DND-41 (cell line): ENCODE measurements around the gene ACAT2.

Source experiments
- ATAC-seq: fragments of 200-7000 bp; cut with Tn5 transposase; 3 replicates; pipeline ENCODE4 v1.9.1; 2021; ENCODE audit warnings: low read depth; ENCODE audit not compliant: insufficient read depth
- DNase-seq: peaks from one replicate; pipeline ENCODE4 v3.0.0-alpha.2; 2020
- H2AFZ ChIP-seq: 2 replicates; pipeline ENCODE4 v1.6.0; 2012; ENCODE audit warnings: low read depth, low read length
- H3K27ac ChIP-seq: 2 replicates; pipeline ENCODE4 v1.5.1; 2012; ENCODE audit warnings: low read length, inconsistent platforms
- H3K27me3 ChIP-seq: fragments of 200-600 bp; sonication (generic); 2 replicates; pipeline ENCODE4 v1.6.0; 2012; ENCODE audit warnings: low read length, mild to moderate bottlenecking, inconsistent platforms; ENCODE audit not compliant: insufficient read depth, poor library complexity
- H3K36me3 ChIP-seq: 2 replicates; pipeline ENCODE4 v1.5.1; 2012; ENCODE audit warnings: low read length, inconsistent platforms; ENCODE audit not compliant: insufficient read depth
- H3K4me1 ChIP-seq: 2 replicates; pipeline ENCODE4 v1.5.1; 2012; ENCODE audit warnings: mild to moderate bottlenecking, low read length; ENCODE audit not compliant: insufficient read depth
- H3K4me2 ChIP-seq: 2 replicates; pipeline ENCODE4 v1.6.0; 2012; ENCODE audit warnings: mild to moderate bottlenecking, moderate library complexity, low read length, inconsistent platforms; ENCODE audit not compliant: insufficient read depth
- H3K4me3 ChIP-seq, 2 experiments: fragments of 200-600 bp in 1 of 2; shearing (Covaris generic) in 1 of 2; 2 replicates each; pipeline ENCODE4 v1.5.1; 2012 to 2016; ENCODE audit warnings: inconsistent platforms in 2 of 2, low read length in 2 of 2, mild to moderate bottlenecking in 2 of 2, low read depth in 1 of 2, moderate library complexity in 1 of 2
- H3K79me2 ChIP-seq: 2 replicates; pipeline ENCODE4 v1.6.0; 2012; ENCODE audit warnings: low read length, inconsistent platforms; ENCODE audit not compliant: insufficient read depth
- H3K9ac ChIP-seq: 2 replicates; pipeline ENCODE4 v1.6.0; 2012; ENCODE audit warnings: low read depth, mild to moderate bottlenecking, inconsistent platforms, low read length, moderate library complexity
- H3K9me3 ChIP-seq: 2 replicates; pipeline ENCODE4 v1.5.1; 2012; ENCODE audit warnings: low read length, moderate library complexity, mild to moderate bottlenecking, inconsistent platforms; ENCODE audit not compliant: insufficient read depth, severe bottlenecking
- H4K20me1 ChIP-seq: 2 replicates; pipeline ENCODE4 v1.6.0; 2012; ENCODE audit warnings: low read length; ENCODE audit not compliant: insufficient read depth
- EZH2 ChIP-seq: IDR thresholded peaks from 3 replicates; pipeline ENCODE4 v1.6.1; 2012; ENCODE audit warnings: borderline replicate concordance, low read depth, mild to moderate bottlenecking, moderate library complexity, low read length, inconsistent platforms; ENCODE audit not compliant: severe bottlenecking
- TF ChIP-seq, protein P1 (sequence below): IDR thresholded peaks from 2 replicates; pipeline ENCODE4 v1.5.1; 2012; ENCODE audit warnings: borderline replicate concordance, low read length, moderate library complexity, mild to moderate bottlenecking; ENCODE audit not compliant: poor library complexity, severe bottlenecking; ENCODE audit errors: extremely low read depth

The ACAT2 gene

DNA sequence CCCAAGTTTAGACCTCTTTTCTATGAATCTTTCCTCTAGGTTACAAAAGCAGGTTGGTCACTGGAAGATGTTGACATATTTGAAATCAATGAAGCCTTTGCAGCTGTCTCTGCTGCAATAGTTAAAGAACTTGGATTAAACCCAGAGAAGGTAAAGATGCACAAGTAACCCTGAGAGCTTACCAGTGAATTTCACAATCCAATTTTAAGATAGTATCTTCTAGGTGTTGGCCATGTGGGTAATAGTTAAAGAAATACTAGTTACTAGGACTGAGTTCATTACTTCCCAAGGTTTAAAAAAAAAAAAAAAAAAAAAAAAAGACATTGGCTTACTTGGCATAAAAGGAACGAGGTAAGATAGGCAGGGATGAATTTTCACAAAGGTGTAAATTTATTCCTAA is 16.3 kb downstream of the ACAT2 start:
- H3K9ac ChIP-seq, result no peak overlapping the region
- peaks cover 34% of the 10 kb centered on the region for H3K79me2 ChIP-seq
- no peak overlapping the region for H3K27ac ChIP-seq
- peaks cover 98% of the 10 kb centered on the region for H3K36me3 ChIP-seq
- DNase-seq, result no peak
- H2AFZ ChIP-seq, result no peak overlapping the region
- H3K4me2 ChIP-seq, result no peak overlapping the region
- no peak overlapping the region for H3K4me3 ChIP-seq
- no peak for ATAC-seq
- H3K27me3 ChIP-seq, result no peaks in the 10 kb centered on the region
- TF ChIP-seq EZH2, result no peak
- TF ChIP-seq, protein P1, sequence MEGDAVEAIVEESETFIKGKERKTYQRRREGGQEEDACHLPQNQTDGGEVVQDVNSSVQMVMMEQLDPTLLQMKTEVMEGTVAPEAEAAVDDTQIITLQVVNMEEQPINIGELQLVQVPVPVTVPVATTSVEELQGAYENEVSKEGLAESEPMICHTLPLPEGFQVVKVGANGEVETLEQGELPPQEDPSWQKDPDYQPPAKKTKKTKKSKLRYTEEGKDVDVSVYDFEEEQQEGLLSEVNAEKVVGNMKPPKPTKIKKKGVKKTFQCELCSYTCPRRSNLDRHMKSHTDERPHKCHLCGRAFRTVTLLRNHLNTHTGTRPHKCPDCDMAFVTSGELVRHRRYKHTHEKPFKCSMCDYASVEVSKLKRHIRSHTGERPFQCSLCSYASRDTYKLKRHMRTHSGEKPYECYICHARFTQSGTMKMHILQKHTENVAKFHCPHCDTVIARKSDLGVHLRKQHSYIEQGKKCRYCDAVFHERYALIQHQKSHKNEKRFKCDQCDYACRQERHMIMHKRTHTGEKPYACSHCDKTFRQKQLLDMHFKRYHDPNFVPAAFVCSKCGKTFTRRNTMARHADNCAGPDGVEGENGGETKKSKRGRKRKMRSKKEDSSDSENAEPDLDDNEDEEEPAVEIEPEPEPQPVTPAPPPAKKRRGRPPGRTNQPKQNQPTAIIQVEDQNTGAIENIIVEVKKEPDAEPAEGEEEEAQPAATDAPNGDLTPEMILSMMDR, result no peak
- H3K9me3 ChIP-seq, result no peaks in the 10 kb centered on the region
- peaks cover 27% of the 10 kb centered on the region; the same call in 1 of the 2 replicates for H4K20me1 ChIP-seq
- peaks cover 9% of the 10 kb centered on the region; the same call in 1 of the 2 replicates for H3K4me1 ChIP-seq

DNA sequence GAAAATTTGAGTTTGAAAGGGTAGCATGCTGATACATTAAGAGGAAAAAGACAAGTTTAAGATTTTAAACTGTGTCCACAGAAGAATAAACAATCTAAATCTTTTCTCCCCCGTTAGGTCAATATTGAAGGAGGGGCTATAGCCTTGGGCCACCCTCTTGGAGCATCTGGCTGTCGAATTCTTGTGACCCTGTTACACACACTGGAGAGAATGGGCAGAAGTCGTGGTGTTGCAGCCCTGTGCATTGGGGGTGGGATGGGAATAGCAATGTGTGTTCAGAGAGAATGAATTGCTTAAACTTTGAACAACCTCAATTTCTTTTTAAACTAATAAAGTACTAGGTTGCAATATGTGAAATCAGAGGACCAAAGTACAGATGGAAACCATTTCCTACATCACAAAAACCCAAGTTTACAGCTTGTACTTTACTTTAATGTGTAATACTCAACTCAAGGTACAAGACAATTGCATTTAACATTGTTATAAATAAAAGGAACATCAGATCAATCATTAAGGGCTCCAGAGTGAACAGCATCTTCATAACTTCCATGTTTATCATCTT is 16.8 kb downstream of the ACAT2 start:
- TF ChIP-seq EZH2, result no peak
- TF ChIP-seq, protein P1, result no peak
- Histone ChIP-seq H2AFZ (no peak overlapping the region), H4K20me1 (peaks cover 30% of the 10 kb centered on the region; the same call in 1 of the 2 replicates), H3K9me3 (no peaks in the 10 kb centered on the region), H3K4me2 (no peak overlapping the region), H3K36me3 (peaks cover 98% of the 10 kb centered on the region), H3K9ac (no peak overlapping the region), H3K27me3 (no peaks in the 10 kb centered on the region), H3K79me2 (peaks cover 39% of the 10 kb centered on the region), H3K27ac (no peak overlapping the region), H3K4me1 (peaks cover 12% of the 10 kb centered on the region; the same call in 1 of the 2 replicates), H3K4me3 (no peak overlapping the region)
- no peak for ATAC-seq
- no peak for DNase-seq

DNA sequence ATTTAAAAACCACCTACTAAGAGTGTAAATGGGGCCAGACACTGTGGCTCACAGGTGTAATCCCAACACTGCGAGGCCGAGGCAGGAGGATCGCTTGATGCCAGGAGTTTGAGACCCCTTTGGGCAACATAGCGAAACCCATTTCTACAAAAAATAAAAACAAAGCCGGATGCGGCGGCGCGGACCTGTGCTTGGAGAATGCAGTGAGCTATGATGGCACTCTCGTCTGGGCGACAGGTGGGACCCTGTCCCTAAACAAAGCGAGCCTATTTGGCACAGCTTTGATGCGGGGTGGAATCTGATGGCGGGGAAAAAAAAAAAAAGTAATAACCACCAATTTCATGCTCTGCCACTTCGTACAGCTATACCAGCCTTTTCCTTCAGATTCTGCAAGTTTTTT is 26.4 kb downstream of the ACAT2 start:
- H3K4me2 ChIP-seq, result peak overlapping the region; percentile 96
- no peaks in the 10 kb centered on the region for H3K27me3 ChIP-seq
- peaks cover 88% of the 10 kb centered on the region for H3K36me3 ChIP-seq
- H3K4me1 ChIP-seq, result peaks cover 71% of the 10 kb centered on the region
- H3K4me3 ChIP-seq, result peak overlapping the region; percentile 94 to 97
- H2AFZ ChIP-seq, result no peak overlapping the region
- peak overlapping the region; percentile 94 for H3K9ac ChIP-seq
- ATAC-seq (no peak), DNase-seq (peak; percentile 60)
- no peaks in the 10 kb centered on the region for H3K9me3 ChIP-seq
- TF ChIP-seq, protein P1, result no peak
- TF ChIP-seq EZH2, result no peak
- peaks cover 56% of the 10 kb centered on the region for H4K20me1 ChIP-seq
- peaks cover 96% of the 10 kb centered on the region for H3K79me2 ChIP-seq
- peak overlapping the region; percentile 93 for H3K27ac ChIP-seq
